Mammary epithelial cell (primary cell): ENCODE data around the gene TM2D3.

Experiments
- CTCF ChIP-seq, 2 donors: IDR thresholded peaks in 1 of 2; conservative IDR thresholded peaks in 1 of 2; 2 replicates each; pipeline ENCODE4 v1.5.1; 2011 to 2012; ENCODE audit warnings: inconsistent platforms in 2 of 2, low read length in 2 of 2, mild to moderate bottlenecking in 2 of 2, control low read depth in 1 of 2, low read depth in 1 of 2; ENCODE audit not compliant: insufficient read depth in 1 of 2; ENCODE audit errors: extremely low read depth in 1 of 2
- EZH2 ChIP-seq: IDR thresholded peaks from 2 replicates; pipeline ENCODE4 v1.6.1; 2012; ENCODE audit warnings: low read length, inconsistent platforms, borderline replicate concordance

- no peak for TF ChIP-seq CTCF (conservative IDR thresholded peaks at IDR 0.05 in 1 of 2, IDR thresholded peaks at IDR 0.05 in 1 of 2; ENCODE audit: extremely low read depth in 1 of 2, insufficient read depth in 1 of 2, low read depth in 1 of 2, low read length in 2 of 2)
- no peak for TF ChIP-seq EZH2
Observed at GRCh38 chr15:101650145-101650544, 2.0 kb downstream of the TM2D3 start.
